ENCODE measurements around the gene PTGIS.

The PTGIS gene

DNA sequence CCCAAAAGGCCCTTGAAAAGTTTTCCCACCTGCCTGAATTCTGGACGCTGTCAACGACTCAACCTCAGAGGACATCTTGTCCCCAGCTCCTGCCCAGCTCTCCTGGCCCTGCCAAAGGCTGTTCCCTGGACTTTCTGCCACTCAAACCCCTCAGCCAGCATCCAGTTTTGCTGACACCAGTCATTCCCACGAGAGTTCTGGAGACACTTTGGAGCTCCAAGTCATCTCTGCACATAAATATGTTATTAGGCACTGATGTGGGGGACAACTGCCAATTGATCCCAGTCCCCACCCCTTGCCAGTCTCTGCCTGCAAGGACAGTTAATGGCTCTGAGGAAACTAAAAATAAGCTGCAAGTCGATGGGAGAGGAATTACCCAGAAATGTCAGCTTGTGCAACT, 46.6 kb downstream of the PTGIS start:
- DNase-seq: no peak

DNA sequence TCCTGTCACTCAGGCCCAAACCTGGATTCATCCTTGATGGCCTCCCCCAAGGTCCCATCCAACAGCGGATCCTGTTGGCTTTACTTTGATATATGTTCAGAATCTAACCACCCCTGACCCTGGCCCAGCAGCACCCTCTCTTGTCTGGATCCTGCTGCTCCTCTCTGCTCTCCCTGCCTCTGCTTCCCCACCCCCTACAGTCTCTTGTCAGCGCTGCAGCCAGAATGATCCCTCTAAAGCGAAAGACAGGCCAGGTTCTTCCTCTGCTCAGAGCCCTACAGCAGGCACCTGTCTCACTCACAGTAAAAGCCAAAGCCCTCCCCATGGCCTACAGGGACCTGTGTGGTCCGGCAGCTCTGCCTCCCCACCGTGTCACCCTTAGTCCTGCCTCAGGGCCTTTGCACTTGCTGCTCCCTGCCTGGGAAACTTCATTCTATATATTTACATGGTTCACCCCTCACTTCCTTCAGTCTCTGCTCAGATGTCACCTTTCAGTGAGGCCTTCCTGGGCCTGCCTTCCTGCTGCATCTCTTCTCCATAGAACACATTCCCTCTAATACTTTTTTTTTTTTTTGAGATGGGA, 48.1 kb downstream of the PTGIS start:
- no peak for DNase-seq

DNA sequence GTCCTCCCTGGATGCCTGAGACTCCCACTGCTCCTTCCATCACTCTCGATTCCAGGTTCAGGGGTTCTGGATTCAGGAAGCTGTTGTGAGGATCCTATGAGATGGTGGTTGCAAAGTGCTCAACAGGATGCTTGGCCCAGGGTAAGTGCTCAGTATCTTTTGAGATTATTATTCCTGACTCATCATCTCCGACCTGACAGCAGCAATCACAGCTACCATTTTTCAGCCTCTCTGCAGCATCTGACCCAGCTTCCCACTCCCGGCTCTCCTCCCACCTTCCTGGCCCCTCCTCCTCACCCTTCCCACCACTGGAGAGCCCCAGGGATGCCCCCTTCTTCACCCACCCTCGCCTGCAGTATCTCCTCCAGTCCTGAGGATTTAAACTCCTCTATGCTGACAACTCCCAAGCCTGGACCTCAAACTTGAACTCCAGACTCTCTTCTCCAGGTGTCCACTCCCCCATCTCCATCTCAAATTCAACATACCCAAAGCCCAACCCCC, 48.7 kb downstream of the PTGIS start:
- DNase-seq: no peak

GRCh38 chr20:49518576-49518975, 49.4 kb downstream of the PTGIS start:
- DNase-seq: no peak

- DNase-seq: no peak
Measured at GRCh38 chr20:49517805-49518100, 50.2 kb downstream of the PTGIS start.

DNA sequence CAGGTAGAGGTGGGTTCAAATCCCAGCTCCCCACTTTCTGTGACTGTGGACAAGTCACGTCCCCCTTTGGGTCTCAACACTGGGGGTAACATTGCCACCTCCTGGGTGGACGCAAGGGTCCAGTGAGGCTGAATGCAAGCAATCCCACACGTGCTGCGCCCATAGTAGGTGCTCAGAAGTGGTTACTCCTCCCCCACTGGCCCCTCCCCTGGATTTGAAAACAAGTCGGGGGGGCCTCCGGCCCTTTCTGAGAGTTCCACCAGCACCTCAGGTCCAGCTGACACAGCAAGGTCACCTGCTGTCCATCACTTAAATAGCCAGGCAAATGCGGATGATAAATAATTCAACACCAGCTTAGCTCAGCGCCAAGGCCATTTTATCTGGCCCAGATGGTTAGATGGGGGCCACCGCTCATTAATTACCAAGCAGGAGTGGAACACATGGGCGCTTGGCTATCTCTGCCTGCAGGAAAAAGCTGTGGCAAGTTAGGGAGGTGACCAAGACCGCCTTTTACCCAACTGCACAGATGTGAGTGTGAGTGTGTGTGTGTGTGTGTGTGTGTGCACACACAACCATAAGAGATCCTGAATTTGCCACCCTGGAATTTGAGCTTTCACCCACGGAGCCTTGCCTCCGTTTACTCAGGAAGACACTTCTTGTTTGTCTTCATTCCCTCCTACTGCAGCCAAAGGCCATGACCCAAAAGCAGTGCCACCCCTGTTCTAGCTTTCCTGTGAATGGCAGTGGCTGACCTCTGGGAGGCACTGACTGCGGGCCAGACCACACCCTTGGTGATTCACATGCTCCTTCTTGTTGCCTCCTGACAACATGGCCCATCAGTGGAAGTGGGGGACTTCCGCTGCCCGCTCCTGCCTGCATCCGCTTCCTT, 50.8 kb downstream of the PTGIS start:
- DNase-seq: no peak

DNA sequence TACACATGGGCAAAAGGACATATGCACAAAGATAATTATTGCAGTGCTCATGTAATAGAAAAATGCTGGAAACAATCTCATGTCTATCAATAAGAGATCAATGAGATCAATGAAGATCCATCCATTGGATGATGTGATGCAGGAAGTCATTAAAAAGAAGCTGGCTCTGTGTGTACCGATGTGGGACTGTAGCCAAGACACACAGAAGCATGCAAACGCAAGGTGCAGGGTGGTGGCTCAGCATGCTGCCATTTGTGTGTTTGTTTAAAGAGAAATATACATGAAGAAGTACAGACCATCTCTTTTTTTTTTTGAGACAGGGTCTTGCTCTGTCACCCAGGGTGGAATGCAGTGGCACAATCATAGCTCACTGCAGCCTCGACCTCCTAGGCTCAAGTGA, 52.4 kb downstream of the PTGIS start:
- DNase-seq: no peak

DNA sequence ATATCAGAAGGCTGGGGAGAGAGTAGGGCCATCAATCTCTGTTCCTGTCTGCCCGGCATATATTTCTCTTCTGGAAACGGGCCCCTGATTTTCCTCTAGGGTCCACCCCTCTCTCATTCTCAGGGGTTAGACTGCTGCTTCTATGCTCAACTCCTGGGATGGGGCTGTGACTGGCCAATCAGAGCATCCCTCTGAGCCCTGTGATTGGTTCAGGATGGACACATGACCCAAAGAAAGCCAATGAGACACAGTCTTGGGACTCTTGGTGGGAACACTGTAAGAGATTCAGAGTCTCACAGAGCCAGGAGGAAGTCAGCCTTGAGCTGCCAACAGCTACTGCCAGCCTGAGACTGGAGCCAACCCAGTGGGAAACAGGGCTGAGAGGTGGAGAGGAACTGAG, 54.4 kb downstream of the PTGIS start:
- DNase-seq: no peak

- no peak for DNase-seq
Measured at GRCh38 chr20:49513009-49513408, 54.9 kb downstream of the PTGIS start.

- DNase-seq: no peak
Measured at GRCh38 chr20:49511788-49512525, 56.0 kb downstream of the PTGIS start.

GRCh38 chr20:49510562-49511122, 57.3 kb downstream of the PTGIS start:
- peak; percentile 39 for DNase-seq

DNA sequence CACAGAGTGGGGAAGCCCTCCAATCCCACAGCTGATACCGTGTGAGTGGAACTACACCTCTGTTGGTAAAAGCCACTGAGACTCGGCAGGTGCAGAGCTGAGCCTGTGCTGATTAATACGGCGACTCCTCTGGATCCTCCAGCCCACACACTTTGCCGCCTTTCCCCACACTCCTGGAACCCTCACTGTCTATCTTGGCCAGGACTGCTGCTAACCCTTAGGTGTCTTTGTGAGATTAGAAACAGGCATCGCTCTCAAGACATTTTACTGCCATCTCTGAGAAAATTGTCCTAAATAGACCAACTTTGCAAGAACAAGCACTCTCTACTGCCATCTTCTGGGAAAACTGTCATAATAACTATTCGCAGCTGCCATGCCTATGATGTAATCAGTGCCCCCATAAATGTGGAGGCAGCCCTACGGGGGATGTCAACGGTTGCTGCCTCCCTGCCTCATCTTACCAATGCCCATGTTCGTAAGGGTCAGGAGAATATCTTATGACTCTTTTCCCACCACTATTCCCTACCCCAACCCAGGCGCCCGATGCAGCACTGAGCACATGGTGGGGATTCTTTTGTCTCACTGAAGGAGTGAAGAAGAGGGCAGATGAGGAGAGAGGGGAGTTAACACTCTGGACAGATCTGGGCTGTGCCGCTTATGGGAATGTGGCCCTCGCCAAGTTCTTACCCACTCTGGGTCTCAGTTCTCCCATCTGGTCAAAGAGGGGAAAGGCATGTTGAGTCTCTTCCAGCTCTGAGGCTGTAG, 59.3 kb downstream of the PTGIS start:
- DNase-seq: no peak

DNA sequence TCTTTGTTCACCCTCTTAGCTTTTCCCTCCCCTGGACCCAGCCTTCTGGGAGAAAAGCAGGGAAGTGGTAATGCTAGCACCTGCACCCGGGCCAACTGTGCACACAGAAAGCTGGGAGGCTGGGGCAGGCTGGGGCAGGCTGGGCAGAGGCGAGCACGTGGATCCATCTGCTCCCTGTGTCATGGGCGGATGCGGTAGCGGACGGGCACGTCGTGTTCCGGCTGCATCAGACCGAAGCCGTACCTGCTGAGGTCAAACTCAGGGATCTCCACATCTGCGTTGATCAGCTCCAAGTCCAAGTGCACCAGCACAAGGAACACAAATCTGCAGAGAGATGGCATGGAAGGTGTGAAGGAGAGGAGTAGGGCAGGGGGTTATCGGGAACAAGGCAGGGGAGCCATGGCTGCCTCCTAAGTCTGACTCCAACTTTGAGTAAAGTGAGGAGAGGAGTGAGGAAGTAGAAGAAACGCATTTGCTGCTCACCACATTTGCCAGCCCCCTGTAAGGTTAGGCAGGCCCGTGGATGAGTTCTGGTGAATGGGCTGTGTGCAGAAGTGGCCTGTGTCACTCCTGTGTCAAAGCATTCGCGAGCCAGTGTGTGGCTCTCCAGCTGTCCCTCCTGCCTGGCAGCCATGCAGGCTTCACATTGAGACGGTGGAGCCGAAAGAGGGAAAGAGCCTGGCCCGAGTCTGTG, 60.0 kb downstream of the PTGIS start:
- no peak for DNase-seq

DNA sequence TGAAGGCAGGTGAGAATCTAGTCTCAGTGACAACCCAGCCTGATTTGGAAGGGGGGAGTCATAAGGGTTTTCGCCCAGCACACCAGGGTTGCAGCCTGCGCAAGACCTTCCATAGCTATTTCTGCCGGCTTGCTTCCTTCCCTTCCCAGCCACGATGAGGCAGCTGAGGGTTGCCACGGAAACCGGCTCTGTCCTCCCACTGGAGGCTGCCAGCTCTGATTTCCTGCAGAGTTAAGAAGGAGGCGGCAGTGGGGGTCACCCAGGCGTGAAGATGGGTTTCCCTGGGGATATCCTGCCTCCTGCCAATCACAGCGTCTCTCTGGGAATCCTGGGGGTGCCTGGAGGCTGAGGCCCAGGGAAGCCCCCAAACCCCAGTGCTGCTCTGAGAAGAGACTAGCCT, 62.4 kb downstream of the PTGIS start:
- no peak for DNase-seq

- no peak for DNase-seq
Measured at GRCh38 chr20:49503176-49503575, 64.8 kb downstream of the PTGIS start.

DNA sequence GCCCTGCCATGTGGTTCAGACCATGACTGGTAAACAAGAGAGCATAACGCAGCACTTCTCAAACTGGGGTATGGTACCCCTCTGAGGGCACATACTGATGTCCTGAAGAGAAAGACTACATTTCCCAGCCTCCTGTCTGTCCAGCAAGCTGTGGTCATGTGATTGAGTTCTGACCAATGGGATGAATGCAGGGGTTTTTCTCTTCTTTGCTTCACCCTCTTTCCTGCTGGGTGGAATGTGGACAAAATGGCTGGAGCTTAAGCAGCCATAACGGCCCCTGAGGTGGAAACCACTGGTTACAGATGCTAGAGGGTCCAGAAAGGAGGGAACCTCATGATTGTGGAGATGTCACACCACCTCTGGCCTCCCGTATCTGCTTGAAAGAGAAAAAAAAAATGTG, 66.0 kb downstream of the PTGIS start:
- no peak for DNase-seq

DNA sequence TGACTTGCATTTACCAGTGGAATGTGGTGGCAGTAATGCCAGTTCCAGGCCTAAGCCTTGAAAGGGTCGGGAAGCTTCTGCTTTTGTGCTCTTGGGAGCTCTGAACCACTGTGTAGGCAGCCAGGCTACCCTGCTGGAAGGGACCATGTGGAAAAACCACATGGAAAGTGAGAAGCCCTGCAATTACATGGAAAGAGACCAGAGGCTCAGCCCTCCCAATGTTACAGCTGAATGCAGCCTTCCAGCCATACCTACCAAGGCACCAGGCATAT, 70.6 kb downstream of the PTGIS start:
- no peak for DNase-seq

- DNase-seq: no peak
Measured at GRCh38 chr20:49496553-49497397, 71.2 kb downstream of the PTGIS start.

GRCh38 chr20:49496043-49496442, 71.9 kb downstream of the PTGIS start:
- DNase-seq: no peak

GRCh38 chr20:49490689-49491088, 77.2 kb downstream of the PTGIS start:
- DNase-seq: no peak

GRCh38 chr20:49489688-49490087, 78.2 kb downstream of the PTGIS start:
- no peak for DNase-seq

All from T1000 (cell line).